ENCODE results near the gene PIGW. TPM values are rescaled to one million over a fixed set of nuclear protein-coding genes. Genes with fewer than 3 reads are reported as not detected.

The PIGW gene
- total and polyA plus RNA-seq, 9 of the 15 experiments (the other 6 are each of a cell fraction or from before 2014, with no cell fraction given), result 9.5 to 33.9 (median 21.2) TPM

- Histone ChIP-seq H3K4me2 (ENCODE audit: insufficient read depth, low read length) (no peak overlapping the region), H3K9me3 (replicated peaks; ENCODE audit: control insufficient read depth, insufficient read depth, low read depth, low read length) (no peaks in the 10 kb centered on the region), H2AFZ (ENCODE audit: low read depth, low read length) (no peak overlapping the region), H4K20me1 (replicated peaks; ENCODE audit: control insufficient read depth, insufficient read depth, low read length) (peaks cover 13% of the 10 kb centered on the region; the same call in 1 of the 2 replicates), H3K4me3 (no peak overlapping the region), H3K9me1 (ENCODE audit: control insufficient read depth, insufficient read depth, low read length) (no peaks in the 10 kb centered on the region), H3K9ac (ENCODE audit: insufficient read depth in 1 of 2, low read depth in 2 of 2, low read length in 2 of 2) (peak overlapping the region in 1 of 2 experiments; percentile 37; a peak in 1 of 4 replicates), H3K36me3 (ENCODE audit: control insufficient read depth, insufficient read depth, low read length) (peaks cover 96% of the 10 kb centered on the region), H3K27ac (ENCODE audit: extremely low read depth, low read depth, low read length) (no peak overlapping the region), H3K4me1 (replicated peaks in 1 of 2; ENCODE audit: control insufficient read depth in 2 of 2, insufficient read depth in 2 of 2, low read length in 2 of 2) (no peaks in the 10 kb centered on the region; a peak in 2 of 5 replicates), H3K27me3 (ENCODE audit: control insufficient read depth in 2 of 2, insufficient read depth in 2 of 2, low read length in 2 of 2) (no peaks in the 10 kb centered on the region), H3K79me2 (ENCODE audit: control insufficient read depth, insufficient read depth, low read length) (no peaks in the 10 kb centered on the region)
- BruUV-seq (replicated peaks), result no TSS peak
- 89% methylated on average over 9 of the region's 9 CpGs for WGBS (ENCODE audit: insufficient coverage, low coverage, missing lambda C conversion rate)
- ATAC-seq (no peak), DNase-seq (ENCODE audit: extremely low read depth in 1 of 4, low spot score in 3 of 4) (no peak), FAIRE-seq (no peak)
- ChIA-PET POLR2A (interaction anchor here (0.9 to 1.7 kb wide), 3 partner anchors 8 to 16 kb away, joined by 3 to 5 read pairs (median 4); no protein-coding TSS in a partner anchor), CTCF (ENCODE audit: low intra/inter-chr PET ratio) (no interaction called here)
- peak; percentile 37; the same call in 1 of the 2 replicates for TF ChIP-seq POLR2G (IDR thresholded peaks at IDR 0.05; ENCODE audit: low read depth, low read length)
- TF ChIP-seq, protein P1, sequence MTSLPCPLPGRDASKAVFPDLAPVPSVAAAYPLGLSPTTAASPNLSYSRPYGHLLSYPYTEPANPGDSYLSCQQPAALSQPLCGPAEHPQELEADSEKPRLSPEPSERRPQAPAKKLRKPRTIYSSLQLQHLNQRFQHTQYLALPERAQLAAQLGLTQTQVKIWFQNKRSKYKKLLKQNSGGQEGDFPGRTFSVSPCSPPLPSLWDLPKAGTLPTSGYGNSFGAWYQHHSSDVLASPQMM (CRISPR knock-in tag; IDR thresholded peaks at IDR 0.05), result no peak
- intact Hi-C loops (cut with micrococcal nuclease) (no loop called here), in situ Hi-C loops (cut with MboI) (loop anchor here (25.0 kb wide), 1 partner anchor 536 kb away; no protein-coding TSS in a partner anchor)
These were observed 36.6 kb upstream of the PIGW start for GRCh38 chr17:36498155-36498554.

GRCh38 chr17:36498560-36499300, 36.1 kb upstream of the PIGW start:
- no peak overlapping the region for H2AFZ ChIP-seq (ENCODE audit: low read depth, low read length)
- WGBS (ENCODE audit: insufficient coverage, low coverage, missing lambda C conversion rate), result 83% methylated on average over 7 of the region's 7 CpGs
- FAIRE-seq (no peak), ATAC-seq (no peak), DNase-seq (ENCODE audit: extremely low read depth in 1 of 4, low spot score in 3 of 4) (peak in 2 of 4 experiments; percentile 5 to 8)
- no peak overlapping the region for H3K9ac ChIP-seq (ENCODE audit: insufficient read depth in 1 of 2, low read depth in 2 of 2, low read length in 2 of 2)
- H3K27ac ChIP-seq (ENCODE audit: extremely low read depth, low read depth, low read length), result no peak overlapping the region
- no peaks in the 10 kb centered on the region for H3K9me1 ChIP-seq (ENCODE audit: control insufficient read depth, insufficient read depth, low read length)
- no TSS peak for BruUV-seq (replicated peaks)
- peaks cover 0 to under 1% of the 10 kb centered on the region in 2 experiments; a peak in 2 of 5 replicates for H3K4me1 ChIP-seq (replicated peaks in 1 of 2; ENCODE audit: control insufficient read depth in 2 of 2, insufficient read depth in 2 of 2, low read length in 2 of 2)
- in situ Hi-C loops (cut with MboI) (loop anchor here (25.0 kb wide), 1 partner anchor 536 kb away; no protein-coding TSS in a partner anchor), intact Hi-C loops (cut with micrococcal nuclease) (no loop called here)
- H4K20me1 ChIP-seq (replicated peaks; ENCODE audit: control insufficient read depth, insufficient read depth, low read length), result peaks cover 13% of the 10 kb centered on the region; the same call in 1 of the 2 replicates
- no peak overlapping the region for H3K4me3 ChIP-seq
- ChIA-PET CTCF (ENCODE audit: low intra/inter-chr PET ratio) (no interaction called here), POLR2A (interaction anchor here (0.9 to 2.9 kb wide), 4 partner anchors 7 to 16 kb away, joined by 3 to 18 read pairs (median 4); no protein-coding TSS in a partner anchor)
- no peaks in the 10 kb centered on the region for H3K79me2 ChIP-seq (ENCODE audit: control insufficient read depth, insufficient read depth, low read length)
- no peaks in the 10 kb centered on the region for H3K9me3 ChIP-seq (replicated peaks; ENCODE audit: control insufficient read depth, insufficient read depth, low read depth, low read length)
- peaks cover 96% of the 10 kb centered on the region for H3K36me3 ChIP-seq (ENCODE audit: control insufficient read depth, insufficient read depth, low read length)
- H3K4me2 ChIP-seq (ENCODE audit: insufficient read depth, low read length), result no peak overlapping the region
- TF ChIP-seq PML (IDR thresholded peaks at IDR 0.05; ENCODE audit: low read length), result no peak
- no peak for TF ChIP-seq SREBF1 (IDR thresholded peaks at IDR 0.05; ENCODE audit: borderline replicate concordance, low read depth, low read length)
- TF ChIP-seq RERE (CRISPR knock-in tag; IDR thresholded peaks at IDR 0.05; ENCODE audit: borderline replicate concordance), result no peak
- no peaks in the 10 kb centered on the region for H3K27me3 ChIP-seq (ENCODE audit: control insufficient read depth in 2 of 2, insufficient read depth in 2 of 2, low read length in 2 of 2)
